HG02571 (cell line): Measurements from ENCODE around the gene UST.
"Not testable (repeated sequence)": the region's sequence is repeated elsewhere in the genome, so short reads cannot be mapped to it uniquely, and the experiment has no call there.

Experiments
- ATAC-seq: cut with Tn5 transposase; IDR thresholded peaks from one replicate; pipeline ENCODE4 v1.9.1; 2021; ENCODE audit warnings: mild to moderate bottlenecking, moderate library complexity; ENCODE audit not compliant: unreplicated experiment

The UST gene

GRCh38 chr6:148864132-148864531 is 117.3 kb downstream of the UST start:
- not testable (repeated sequence) for ATAC-seq

DNA sequence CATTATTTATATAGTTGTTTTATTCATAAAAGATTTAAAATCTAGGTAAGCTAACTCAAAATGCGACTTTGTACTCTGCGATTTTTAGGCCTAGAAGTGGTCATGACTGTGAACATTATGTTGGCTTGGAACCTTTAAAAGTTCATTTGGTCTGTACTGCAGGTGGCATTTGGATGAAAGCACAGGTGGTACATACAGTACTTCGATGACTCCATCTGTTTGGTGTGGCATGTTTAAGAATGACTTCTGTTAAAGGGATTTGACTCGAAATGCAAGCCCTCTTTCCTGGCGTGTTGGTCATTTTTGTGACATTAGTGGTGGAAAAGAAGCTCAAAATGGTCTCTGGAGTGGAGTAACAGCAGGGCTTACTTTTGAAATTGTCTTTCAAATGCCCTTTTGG is 118.1 kb downstream of the UST start:
- ATAC-seq = no peak

DNA sequence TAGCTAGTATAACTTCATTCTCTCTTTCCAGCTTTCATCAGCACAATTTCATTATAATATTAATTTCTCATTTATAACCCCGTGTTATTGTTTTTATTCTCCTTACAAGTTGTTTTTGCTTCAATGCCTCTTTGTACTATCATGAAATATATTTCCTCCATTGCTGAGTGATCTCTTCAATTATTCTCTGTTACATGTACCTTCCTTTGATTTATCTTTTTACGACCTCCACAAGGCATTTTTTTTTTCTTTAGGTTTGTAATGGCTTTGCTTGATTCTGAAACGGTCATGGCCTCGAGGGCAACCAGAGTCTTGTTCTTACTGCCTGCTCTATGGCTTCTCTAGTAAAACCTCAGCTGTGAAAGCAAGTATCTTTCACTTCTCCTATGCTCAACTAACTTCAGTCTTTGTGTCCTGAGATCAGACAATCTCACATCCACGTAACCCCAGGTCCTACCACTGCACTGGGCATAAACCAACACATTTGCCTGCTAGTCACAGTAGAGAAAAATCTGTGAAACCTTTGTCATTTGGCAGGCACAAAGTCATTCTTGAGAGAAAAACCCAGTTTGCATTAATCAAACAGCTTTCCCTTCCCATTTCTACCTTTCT is 119.9 kb downstream of the UST start:
- peak; percentile 87 for ATAC-seq

- no peak for ATAC-seq
These were observed 121.0 kb downstream of the UST start for GRCh38 chr6:148867862-148868261.

- ATAC-seq = no peak
These were observed 121.5 kb downstream of the UST start for GRCh38 chr6:148868314-148868713.

DNA sequence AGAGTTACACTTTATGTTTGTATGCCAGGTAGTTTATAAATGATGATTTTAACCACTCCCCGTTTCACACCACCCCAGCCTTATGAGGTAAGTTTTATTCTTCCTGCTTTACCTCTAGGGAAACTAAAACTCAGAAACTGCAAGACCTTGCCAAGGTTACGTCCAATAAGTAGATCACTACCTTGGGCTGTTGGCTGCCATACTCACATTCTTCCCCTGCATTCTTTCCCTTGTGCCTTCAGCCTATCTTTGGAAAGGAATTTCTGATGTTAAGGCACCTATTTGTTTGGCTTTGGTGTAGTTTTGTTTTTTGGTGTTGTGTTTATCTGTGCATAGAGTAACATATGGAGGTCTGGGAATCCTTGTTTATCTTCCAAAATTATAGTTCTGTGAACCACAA is 122.1 kb downstream of the UST start:
- no peak for ATAC-seq

DNA sequence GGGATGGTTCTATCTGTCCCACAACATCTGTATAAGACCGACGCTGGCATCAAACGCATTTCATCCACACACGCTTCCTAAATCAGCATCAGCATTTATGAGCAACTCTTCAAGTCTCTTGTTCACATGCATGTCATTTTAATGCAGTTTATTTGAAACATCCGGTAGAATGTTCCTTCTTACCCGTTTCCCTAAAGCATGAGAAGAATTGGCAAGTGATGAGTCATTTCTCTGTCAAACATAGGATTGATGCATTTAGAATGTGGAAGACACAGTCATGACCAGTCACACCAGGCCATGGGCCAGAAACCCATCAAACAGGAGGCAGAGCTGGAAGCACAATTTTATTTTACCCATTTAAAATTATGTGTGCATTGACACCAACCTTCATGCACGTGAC is 122.8 kb downstream of the UST start:
- no peak for ATAC-seq

- no peak for ATAC-seq
These were observed 126.3 kb downstream of the UST start for GRCh38 chr6:148873154-148873553.

DNA sequence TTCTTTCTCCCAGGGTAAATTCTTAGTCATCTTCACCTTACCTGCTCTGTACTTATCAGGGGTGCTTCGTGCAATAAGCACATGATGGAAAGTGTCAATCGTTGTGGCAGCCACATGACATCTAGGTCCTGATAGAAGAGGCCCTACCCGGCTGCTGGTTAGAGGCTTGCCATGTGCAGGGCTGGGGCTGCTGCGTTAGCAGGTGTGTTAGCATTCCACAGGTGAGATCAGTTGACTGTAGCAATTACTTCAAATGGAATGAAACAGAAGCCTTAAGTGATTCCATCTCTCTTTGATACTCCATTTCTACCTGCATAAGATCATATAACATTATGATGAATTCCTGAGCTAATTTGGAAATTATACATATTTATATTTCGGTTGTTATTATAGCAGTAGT is 127.0 kb downstream of the UST start:
- ATAC-seq = no peak

DNA sequence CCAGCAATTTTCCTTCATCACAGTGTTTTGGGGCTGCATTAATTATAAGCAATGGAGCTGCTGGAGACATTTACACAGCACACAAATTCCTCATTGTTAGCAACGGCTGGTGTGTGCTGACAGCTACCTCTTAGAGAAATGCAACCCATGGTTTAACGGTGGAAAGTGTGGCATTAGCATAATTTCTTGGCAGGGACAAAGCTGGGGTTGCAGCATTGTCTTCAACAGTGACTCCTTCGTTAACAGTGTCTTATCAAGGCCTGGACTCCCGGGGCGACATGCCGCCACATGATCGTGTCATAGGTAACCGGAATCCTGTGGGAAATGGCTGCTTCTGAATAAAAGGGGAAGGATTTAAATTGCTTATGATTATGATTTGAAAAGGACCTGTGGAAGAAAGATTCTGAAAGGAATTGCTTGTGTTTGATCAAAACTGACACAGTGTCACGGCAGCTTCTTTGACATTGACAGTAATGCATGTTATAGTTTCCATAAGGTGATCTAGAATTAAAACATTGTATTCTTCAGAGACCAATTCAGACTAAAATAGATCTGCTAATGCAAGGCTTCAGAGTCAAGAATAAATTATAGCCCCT is 128.0 kb downstream of the UST start:
- no peak for ATAC-seq

DNA sequence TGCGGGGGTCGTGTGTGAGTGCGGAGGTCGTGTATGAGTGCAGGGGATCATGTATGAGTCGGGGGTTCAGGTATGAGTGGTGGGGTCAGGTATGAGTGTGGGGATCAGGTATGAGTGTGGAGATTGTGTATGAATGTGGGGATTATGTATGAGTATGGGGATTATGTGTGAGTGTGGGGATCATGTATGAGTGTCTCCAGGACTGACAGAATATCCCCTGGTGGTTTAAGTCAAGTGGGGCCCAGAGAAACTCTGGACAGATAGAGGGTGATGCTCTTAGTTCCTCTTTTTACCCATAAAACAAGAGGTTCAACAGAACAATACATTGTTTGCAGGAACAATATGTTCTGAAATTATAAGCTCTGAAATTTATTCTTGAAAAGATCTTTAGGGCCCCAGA is 131.9 kb downstream of the UST start:
- ATAC-seq = no peak

- ATAC-seq = not testable (repeated sequence)
These were observed 133.9 kb downstream of the UST start for GRCh38 chr6:148880742-148881141.

DNA sequence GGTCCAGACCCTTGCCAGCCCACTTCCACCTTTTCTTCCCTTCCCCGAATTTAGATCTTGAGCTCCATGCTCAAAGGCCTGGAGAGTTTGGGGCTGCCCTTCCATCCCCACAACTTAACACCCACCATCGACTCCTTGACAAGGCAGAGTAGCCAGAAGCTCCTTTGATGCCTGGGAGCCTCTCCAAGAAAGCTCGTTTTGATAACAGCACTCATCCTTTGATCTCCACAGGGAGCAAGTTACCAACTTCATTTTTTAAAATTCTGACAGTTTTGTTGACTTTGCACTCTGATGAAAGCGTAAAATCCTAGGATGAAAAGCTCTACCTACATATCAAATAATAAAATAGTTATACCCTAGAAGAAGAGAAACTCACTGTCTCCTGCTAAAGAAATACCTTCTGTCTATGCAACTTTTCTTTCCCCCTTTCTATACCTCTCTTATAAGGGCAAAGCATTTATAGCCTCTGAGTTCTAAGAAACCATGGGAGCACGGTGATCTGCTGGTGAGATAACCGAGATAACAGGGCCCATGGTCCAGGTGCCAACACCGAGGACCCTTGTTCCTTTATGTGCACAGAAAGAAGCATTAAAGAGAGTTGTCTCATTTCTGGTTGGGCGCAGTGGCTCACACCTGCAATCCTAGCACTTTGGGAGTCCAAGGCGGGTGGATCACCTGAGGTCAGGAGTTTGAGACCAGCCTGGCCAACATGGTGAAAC is 134.9 kb downstream of the UST start:
- no peak for ATAC-seq

GRCh38 chr6:148883270-148883669 is 136.4 kb downstream of the UST start:
- no peak for ATAC-seq

DNA sequence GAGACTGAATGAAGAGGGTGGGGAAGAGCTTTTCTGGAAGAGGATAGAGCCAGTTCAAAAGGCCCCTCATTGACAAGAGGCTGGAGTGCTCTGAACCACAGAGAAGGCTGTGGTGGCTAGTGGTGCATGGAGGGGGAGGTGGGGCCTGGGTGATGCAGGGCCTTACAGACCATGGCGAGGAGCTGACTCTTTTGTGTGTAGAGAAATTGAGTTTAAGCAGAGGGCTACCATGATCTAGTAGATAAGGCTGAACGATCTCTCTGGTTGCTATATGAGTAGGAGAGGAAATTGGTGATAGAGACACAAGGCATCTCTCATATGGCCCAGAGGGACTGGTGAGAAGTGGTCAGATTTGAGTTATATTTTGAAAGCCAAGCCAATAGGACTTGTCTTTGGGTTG is 137.6 kb downstream of the UST start:
- ATAC-seq = no peak

GRCh38 chr6:148885136-148885865 is 138.5 kb downstream of the UST start:
- no peak for ATAC-seq

GRCh38 chr6:148885925-148886845 is 139.4 kb downstream of the UST start:
- ATAC-seq = no peak

DNA sequence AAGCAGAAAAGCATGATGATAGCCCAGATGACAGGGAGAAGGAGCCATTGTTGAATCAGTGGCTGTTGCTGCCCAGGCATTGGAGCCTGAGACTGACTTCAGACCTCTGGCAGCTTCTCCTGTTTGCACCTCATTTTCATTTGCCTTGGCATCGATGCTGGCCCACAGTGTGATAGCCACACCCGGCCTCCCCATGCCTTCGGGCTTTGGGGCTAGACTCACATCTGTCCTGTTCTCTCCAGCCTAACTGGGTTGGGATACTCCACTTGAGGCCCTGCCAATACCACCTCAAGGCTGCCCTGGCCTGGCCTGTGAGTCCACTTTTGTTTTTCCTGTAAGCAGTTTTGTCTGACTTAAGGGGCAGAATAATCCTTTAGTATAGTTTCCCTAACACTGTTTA is 140.4 kb downstream of the UST start:
- ATAC-seq = no peak

DNA sequence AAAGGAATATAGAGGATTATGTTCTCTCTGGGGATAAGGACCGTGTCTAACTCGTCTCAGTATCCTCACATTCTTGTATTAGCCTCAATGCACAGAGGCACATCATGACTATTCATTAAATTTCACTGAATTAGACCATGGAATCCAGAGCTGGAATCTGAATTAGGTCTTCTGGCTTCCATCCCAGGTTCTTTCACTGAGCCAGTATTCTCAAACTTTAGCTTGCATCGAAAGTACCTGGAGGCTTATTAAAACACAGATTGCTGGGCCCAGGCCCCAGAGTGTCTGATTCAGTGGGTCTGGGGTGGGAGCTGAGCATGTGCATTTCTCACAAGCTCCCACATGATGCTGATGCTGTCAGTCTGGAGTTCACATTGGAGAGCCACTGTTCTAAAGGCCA is 142.0 kb downstream of the UST start:
- no peak for ATAC-seq

GRCh38 chr6:148890096-148890495 is 143.3 kb downstream of the UST start:
- no peak for ATAC-seq
